HG03060 (cell line): ENCODE data around the gene MYO7A.

Source experiments
- ATAC-seq: cut with Tn5 transposase; IDR thresholded peaks from one replicate; pipeline ENCODE4 v1.9.1; 2021; ENCODE audit warnings: low read depth, moderate number of reproducible peaks; ENCODE audit not compliant: unreplicated experiment

Gene MYO7A

DNA sequence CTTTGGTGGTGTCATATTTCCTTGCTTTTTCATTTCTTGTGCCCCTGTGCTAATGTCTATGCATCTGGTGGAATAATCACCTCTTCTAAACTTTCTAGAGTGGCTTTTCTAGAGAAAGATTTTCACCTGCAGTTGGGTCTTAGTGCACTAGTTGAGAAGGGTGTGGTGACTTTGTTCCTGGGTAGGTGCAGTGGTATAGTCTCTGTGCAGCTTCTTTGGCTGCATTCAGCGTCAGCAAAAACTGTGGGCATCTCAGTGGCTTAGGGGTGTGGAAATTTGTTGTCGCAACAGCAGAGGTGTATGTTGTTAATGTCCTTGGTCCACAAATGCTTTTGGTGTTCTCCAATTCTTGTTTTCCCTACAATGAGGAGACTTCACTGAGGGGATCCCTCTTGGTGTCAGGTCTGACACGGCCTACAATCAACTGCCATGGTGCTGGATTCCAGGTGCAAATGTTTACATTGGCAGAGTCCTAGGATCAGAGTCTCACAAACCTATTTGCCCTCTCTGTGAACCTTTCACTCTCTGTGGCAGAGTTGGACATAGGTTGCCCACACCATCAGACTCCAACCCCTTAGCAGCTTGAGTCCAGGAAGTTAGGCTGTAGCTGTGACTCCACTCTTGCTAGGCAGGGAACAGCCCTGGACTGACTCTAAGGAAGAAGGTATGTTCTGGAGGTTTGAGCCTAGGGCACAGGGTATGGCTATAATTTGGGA, 124.7 kb downstream of the MYO7A start:
- no peak for ATAC-seq

DNA sequence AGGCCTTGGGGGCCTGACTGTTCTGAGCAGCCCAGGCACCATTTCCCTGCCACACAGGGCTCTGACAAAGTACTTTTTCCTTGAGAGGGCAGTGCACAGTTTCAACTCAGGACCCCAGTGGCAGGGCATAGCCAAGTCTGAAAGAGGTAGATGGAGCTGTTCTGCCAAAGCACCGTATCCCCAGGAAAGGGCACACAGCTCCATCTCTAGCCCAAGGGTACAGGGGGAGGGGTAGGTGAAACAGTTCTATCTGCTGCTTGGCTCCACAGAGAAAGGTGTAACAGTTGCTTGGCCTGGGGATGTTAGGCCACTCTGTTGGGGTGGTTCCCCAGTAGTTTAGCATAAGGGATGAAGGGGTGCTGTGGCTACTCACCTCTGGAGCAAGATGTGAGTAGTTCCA, 125.6 kb downstream of the MYO7A start:
- no peak for ATAC-seq

DNA sequence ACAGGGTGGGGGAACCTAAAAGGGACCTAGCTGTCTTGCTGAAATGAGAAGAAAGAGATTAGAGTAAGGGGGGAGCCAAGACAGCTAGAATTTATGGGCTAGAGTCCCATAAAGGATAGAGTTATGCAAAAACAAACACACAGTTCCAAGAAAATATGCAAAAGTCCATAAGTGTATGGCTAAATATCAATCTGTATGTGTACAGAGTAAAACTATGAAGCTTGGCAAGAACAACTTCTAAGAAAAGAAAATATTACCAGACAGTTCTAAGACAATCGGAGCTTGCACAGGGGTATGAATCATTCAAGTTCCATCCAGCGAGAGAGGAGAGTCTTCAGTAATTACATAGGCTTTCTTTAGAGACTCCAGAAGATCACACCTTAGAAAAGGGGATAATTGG, 131.6 kb downstream of the MYO7A start:
- ATAC-seq = no peak

DNA sequence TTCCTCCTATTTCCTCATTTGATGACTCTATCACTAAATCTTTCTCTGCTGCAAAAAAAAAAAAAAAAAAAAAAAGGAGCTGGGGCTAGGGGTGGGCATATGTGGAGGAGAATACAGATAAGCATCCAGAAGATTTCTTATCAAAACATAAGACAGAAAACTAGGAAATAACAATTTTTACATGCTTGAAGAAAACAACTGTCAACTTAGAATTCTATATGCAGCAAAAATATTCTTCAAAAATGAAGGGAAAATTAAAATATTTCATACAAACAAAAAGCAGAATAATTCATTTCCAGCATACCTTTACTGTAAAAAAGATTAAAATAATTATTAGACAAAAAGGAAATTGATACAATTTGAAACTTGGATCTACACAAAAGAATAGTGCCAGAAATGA, 134.8 kb downstream of the MYO7A start:
- no peak for ATAC-seq
